Panc1 (cell line): ENCODE data around the gene OSBPL1A. TPM values are rescaled to one million over a fixed set of nuclear protein-coding genes. Genes with fewer than 3 reads are reported as not detected.

ENCODE experiments used
- ATAC-seq: fragments of 200-7000 bp; cut with Tn5 transposase; 2 replicates; pipeline ENCODE4 v1.9.1; 2020; ENCODE audit warnings: mild to moderate bottlenecking, moderate library complexity
- BruUV-seq: library from RNA; stranded (reverse); fragments of 400-500 nt; replicated peaks from 2 replicates; lab custom pipeline; 2021; lab: Mats Ljungman, UMichigan
- CTCF ChIA-PET: fragments of 300-600 bp; sonication (Branson Sonifier 250); formaldehyde crosslinking; loops from one replicate; lab custom pipeline; 2022; ENCODE audit warnings: antibody characterized with exemption; lab: Charles Lee
- POLR2A ChIA-PET: fragments of 300-600 bp; sonication (Branson Sonifier 250); formaldehyde crosslinking; loops from one replicate; lab custom pipeline; 2022; ENCODE audit warnings: antibody characterized with exemption; lab: Charles Lee
- DNase-seq: peaks from one replicate; pipeline ENCODE4 v3.0.0-alpha.2; 2010; ENCODE audit warnings: low read depth, low spot score
- H3K27ac ChIP-seq: 2 replicates; pipeline ENCODE4 v1.5.1; 2011; ENCODE audit warnings: mild to moderate bottlenecking, low read length, inconsistent platforms
- H3K27me3 ChIP-seq: fragments of 200-500 bp; sonication (Bioruptor generic); 2 replicates; pipeline ENCODE4 v1.6.0; 2014; ENCODE audit warnings: low read length, inconsistent platforms; ENCODE audit not compliant: control insufficient read depth, insufficient read depth
- H3K36me3 ChIP-seq: fragments of 200-500 bp; sonication (Bioruptor generic); 2 replicates; pipeline ENCODE4 v1.5.1; 2014; ENCODE audit warnings: inconsistent platforms, mild to moderate bottlenecking, low read length, moderate library complexity; ENCODE audit not compliant: control insufficient read depth, insufficient read depth
- H3K4me1 ChIP-seq: 2 replicates; pipeline ENCODE4 v1.5.1; 2011; ENCODE audit warnings: inconsistent platforms, mild to moderate bottlenecking, low read length, moderate library complexity; ENCODE audit not compliant: control insufficient read depth, insufficient read depth
- H3K4me3 ChIP-seq, 2 experiments: 2 replicates each; pipeline ENCODE4 v1.5.1; 2011 to 2012; ENCODE audit warnings: low read depth in 2 of 2, low read length in 2 of 2, mild to moderate bottlenecking in 2 of 2, inconsistent platforms in 1 of 2, moderate library complexity in 1 of 2
- H3K9me3 ChIP-seq: fragments of 200-500 bp; sonication (Bioruptor generic); 2 replicates; pipeline ENCODE4 v1.5.1; 2014; ENCODE audit warnings: low read depth, mild to moderate bottlenecking, inconsistent platforms, low read length, moderate library complexity; ENCODE audit not compliant: control insufficient read depth, insufficient read depth
- CTCF ChIP-seq: fragments of 450-650 bp; IDR thresholded peaks from 2 replicates; pipeline ENCODE4 v1.5.1; 2017; ENCODE audit warnings: mild to moderate bottlenecking
- POLR2AphosphoS5 ChIP-seq: IDR thresholded peaks from 2 replicates; pipeline ENCODE4 v1.6.1; 2012; ENCODE audit warnings: mild to moderate bottlenecking, low read depth, low read length, moderate library complexity
- REST ChIP-seq, 2 experiments: IDR thresholded peaks; 2 replicates each; pipeline ENCODE4 v1.6.1; 2011 to 2012; ENCODE audit warnings: low read depth in 2 of 2, control low read depth in 1 of 2, low read length in 1 of 2, mild to moderate bottlenecking in 1 of 2, moderate library complexity in 1 of 2; ENCODE audit not compliant: insufficient read depth in 1 of 2
- SIN3A ChIP-seq: IDR thresholded peaks from 2 replicates; pipeline ENCODE4 v1.6.1; 2012; ENCODE audit warnings: low read depth, mild to moderate bottlenecking, low read length, moderate library complexity, borderline replicate concordance; ENCODE audit not compliant: insufficient read depth
- TCF7L2 ChIP-seq: IDR thresholded peaks from 2 replicates; pipeline ENCODE4 v1.6.1; 2011; ENCODE audit warnings: mild to moderate bottlenecking, low read depth, low read length, inconsistent platforms
- in situ Hi-C: cut with HindIII; loops from 2 replicates; pipeline ENCODE4 v1.10.0; 2016; ENCODE audit warnings: low sequenced_read_pairs, low pct_unique_long_range_greater_than_20kb
- intact Hi-C: fragments of 100-400 bp; cut with micrococcal nuclease; formaldehyde crosslinking; loops from one replicate; pipeline ENCODE4 v1.10.0; 2022; ENCODE audit not compliant: unreplicated experiment
- total RNA-seq: library from RNA; stranded (reverse); gene quantifications from one replicate; pipeline ENCODE4 v1.2.1, GENCODE V29; 2021; ENCODE audit not compliant: unreplicated experiment

OSBPL1A gene
- total RNA-seq, 1 experiment from 2014 or later: 50.5 TPM

- no TSS peak for BruUV-seq
- no peaks in the 10 kb centered on the region for H3K9me3 ChIP-seq
- ChIA-PET POLR2A (no interaction called here), CTCF (no interaction called here)
- no peak overlapping the region for H3K27ac ChIP-seq
- DNase-seq (no peak), ATAC-seq (no peak)
- in situ Hi-C loops (no loop called here), intact Hi-C loops (no loop called here)
- TF ChIP-seq POLR2AphosphoS5 (no peak), REST (IDR thresholded peaks at IDR 0.05; ENCODE audit: insufficient read depth in 1 of 2, low read depth in 2 of 2, low read length in 1 of 2) (no peak), SIN3A (no peak), CTCF (no peak), TCF7L2 (no peak)
- no peaks in the 10 kb centered on the region for H3K36me3 ChIP-seq
- no peaks in the 10 kb centered on the region for H3K27me3 ChIP-seq
- H3K4me3 ChIP-seq: no peak overlapping the region
- no peaks in the 10 kb centered on the region for H3K4me1 ChIP-seq
Measured at GRCh38 chr18:24126155-24126961, 271.3 kb downstream of the OSBPL1A start.

- no peak for ATAC-seq
- Histone ChIP-seq H3K9me3 (no peaks in the 10 kb centered on the region), H3K36me3 (no peaks in the 10 kb centered on the region), H3K27me3 (no peaks in the 10 kb centered on the region), H3K4me1 (no peaks in the 10 kb centered on the region), H3K27ac (no peak overlapping the region), H3K4me3 (no peak overlapping the region)
- POLR2A ChIA-PET: no interaction called here
- in situ Hi-C loops: no loop called here
- BruUV-seq: no TSS peak
- DNase-seq: no peak
- TF ChIP-seq SIN3A (no peak), REST (IDR thresholded peaks at IDR 0.05; ENCODE audit: insufficient read depth in 1 of 2, low read depth in 2 of 2, low read length in 1 of 2) (no peak), CTCF (no peak), POLR2AphosphoS5 (no peak)
- intact Hi-C loops: no loop called here
- CTCF ChIA-PET: no interaction called here
Measured at GRCh38 chr18:24121625-24122024, 276.0 kb downstream of the OSBPL1A start.
